Smooth muscle cell (in vitro differentiated cells): ENCODE data around the gene SLC10A7. TPM values are rescaled to one million over a fixed set of nuclear protein-coding genes. Genes with fewer than 3 reads are reported as not detected.

ENCODE experiments used
- DNase-seq: peaks from one replicate; lab custom pipeline; 2025; ENCODE audit not compliant: unreplicated experiment; lab: John Stamatoyannopoulos, UW
- H2AFZ ChIP-seq: fragments of 200-600 bp; sonication (generic); 2 replicates; pipeline ENCODE4 v1.6.0; 2016; ENCODE audit warnings: antibody characterized with exemption, low read depth, mild to moderate bottlenecking
- H3F3A ChIP-seq: fragments of 200-600 bp; sonication (generic); 2 replicates; pipeline ENCODE4 v1.6.0; 2017; ENCODE audit warnings: antibody characterized with exemption, low read depth
- H3K27ac ChIP-seq: fragments of 200-600 bp; sonication (generic); 2 replicates; pipeline ENCODE4 v1.5.1; 2016; ENCODE audit warnings: low read depth, mild to moderate bottlenecking
- H3K27me3 ChIP-seq: fragments of 200-600 bp; sonication (generic); 2 replicates; pipeline ENCODE4 v1.6.1; 2016; ENCODE audit warnings: low read depth, mild to moderate bottlenecking
- H3K36me3 ChIP-seq: fragments of 200-600 bp; sonication (generic); 2 replicates; pipeline ENCODE4 v1.5.1; 2016; ENCODE audit warnings: low read depth
- H3K4me1 ChIP-seq: fragments of 200-600 bp; sonication (generic); 2 replicates; pipeline ENCODE4 v1.5.1; 2016; ENCODE audit warnings: low read depth
- H3K4me2 ChIP-seq: fragments of 200-600 bp; sonication (generic); 2 replicates; pipeline ENCODE4 v1.6.0; 2016; ENCODE audit warnings: mild to moderate bottlenecking
- H3K4me3 ChIP-seq: fragments of 200-600 bp; sonication (generic); 2 replicates; pipeline ENCODE4 v1.5.1; 2016; ENCODE audit warnings: mild to moderate bottlenecking
- H3K79me2 ChIP-seq: fragments of 200-600 bp; sonication (generic); 2 replicates; pipeline ENCODE4 v1.6.0; 2016; ENCODE audit warnings: low read depth, mild to moderate bottlenecking
- H3K9ac ChIP-seq: fragments of 200-600 bp; sonication (generic); 2 replicates; pipeline ENCODE4 v1.6.0; 2016; ENCODE audit warnings: low read depth
- H3K9me3 ChIP-seq: fragments of 200-600 bp; sonication (generic); replicated peaks from 2 replicates; pipeline ENCODE4 v1.5.1; 2016; ENCODE audit warnings: low read depth
- H4K20me1 ChIP-seq: fragments of 200-600 bp; sonication (generic); 2 replicates; pipeline ENCODE4 v1.6.0; 2016; ENCODE audit warnings: low read depth
- WGBS: methylation state at CpG from one replicate; pipeline ENCODE4 v1.1.7; 2016; ENCODE audit warnings: low lambda C conversion rate; 5-methylcytosine and 5-hydroxymethylcytosine counted together
- polyA plus RNA-seq: library from polyadenylated mRNA; unstranded; fragments of >200 nt; fragmentation: Nextera tagmentation; extraction: Ambion mirVana; gene quantifications from 2 replicates; pipeline ENCODE4 v1.2.1, GENCODE V29; 2016
- total RNA-seq: library from RNA; depleted of rRNA; stranded (reverse); fragments of >200 nt; gene quantifications from 2 replicates; pipeline ENCODE4 v1.2.3, GENCODE V29; 2014
- TF ChIP-seq, protein P1 (sequence below): fragments of 200-600 bp; sonication (generic); IDR thresholded peaks from 2 replicates; pipeline ENCODE4 v1.5.1; 2017; ENCODE audit warnings: borderline replicate concordance, mild to moderate bottlenecking, antibody characterized with exemption; ENCODE audit not compliant: insufficient read depth, poor library complexity, severe bottlenecking

The SLC10A7 gene
- total and polyA plus RNA-seq, 2 experiments from 2014 or later: 10.3 to 24.8 TPM

DNA sequence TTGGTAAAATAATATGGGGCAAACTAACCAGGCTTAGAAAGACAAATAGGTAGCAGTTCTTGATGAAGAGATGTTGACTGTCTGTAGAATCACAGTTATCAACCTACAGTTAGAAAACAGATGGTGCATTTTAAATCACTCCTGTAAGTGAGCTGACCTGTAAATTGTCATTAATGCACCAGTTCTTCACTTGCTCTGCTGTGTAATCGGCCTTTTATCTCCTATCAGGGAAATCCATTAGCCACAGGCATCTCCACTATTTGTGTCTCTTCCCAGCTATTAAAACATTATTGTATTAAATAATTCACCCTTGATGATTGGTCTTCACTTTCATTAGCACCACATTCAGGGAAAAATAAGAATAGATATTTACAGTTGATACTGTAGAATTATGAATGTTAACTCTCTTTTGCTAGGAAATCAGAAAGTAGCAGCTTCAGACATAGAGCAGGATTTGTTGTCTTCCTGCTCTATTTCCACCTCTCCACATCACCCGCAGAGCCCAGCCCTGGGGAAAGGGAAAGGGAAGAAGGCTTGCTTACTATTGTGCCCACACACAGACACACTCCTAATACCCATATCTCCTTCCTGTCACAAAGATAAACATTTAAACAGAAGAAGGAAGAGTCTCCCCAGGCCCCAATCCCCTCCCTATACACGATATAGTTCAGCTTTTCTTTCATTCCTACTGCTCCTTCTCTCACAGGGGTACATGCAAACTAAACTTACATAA, 210.3 kb downstream of the SLC10A7 start:
- H3F3A ChIP-seq: no peaks in the 10 kb centered on the region
- no peak overlapping the region for H3K27ac ChIP-seq
- no peak overlapping the region for H3K4me2 ChIP-seq
- H3K36me3 ChIP-seq: no peaks in the 10 kb centered on the region
- no peak overlapping the region for H3K9ac ChIP-seq
- TF ChIP-seq, protein P1, sequence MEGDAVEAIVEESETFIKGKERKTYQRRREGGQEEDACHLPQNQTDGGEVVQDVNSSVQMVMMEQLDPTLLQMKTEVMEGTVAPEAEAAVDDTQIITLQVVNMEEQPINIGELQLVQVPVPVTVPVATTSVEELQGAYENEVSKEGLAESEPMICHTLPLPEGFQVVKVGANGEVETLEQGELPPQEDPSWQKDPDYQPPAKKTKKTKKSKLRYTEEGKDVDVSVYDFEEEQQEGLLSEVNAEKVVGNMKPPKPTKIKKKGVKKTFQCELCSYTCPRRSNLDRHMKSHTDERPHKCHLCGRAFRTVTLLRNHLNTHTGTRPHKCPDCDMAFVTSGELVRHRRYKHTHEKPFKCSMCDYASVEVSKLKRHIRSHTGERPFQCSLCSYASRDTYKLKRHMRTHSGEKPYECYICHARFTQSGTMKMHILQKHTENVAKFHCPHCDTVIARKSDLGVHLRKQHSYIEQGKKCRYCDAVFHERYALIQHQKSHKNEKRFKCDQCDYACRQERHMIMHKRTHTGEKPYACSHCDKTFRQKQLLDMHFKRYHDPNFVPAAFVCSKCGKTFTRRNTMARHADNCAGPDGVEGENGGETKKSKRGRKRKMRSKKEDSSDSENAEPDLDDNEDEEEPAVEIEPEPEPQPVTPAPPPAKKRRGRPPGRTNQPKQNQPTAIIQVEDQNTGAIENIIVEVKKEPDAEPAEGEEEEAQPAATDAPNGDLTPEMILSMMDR: no peak
- no peaks in the 10 kb centered on the region for H3K4me1 ChIP-seq
- no peak for DNase-seq
- no peaks in the 10 kb centered on the region for H3K27me3 ChIP-seq
- H4K20me1 ChIP-seq: no peaks in the 10 kb centered on the region
- no peak overlapping the region for H2AFZ ChIP-seq
- H3K9me3 ChIP-seq: no peaks in the 10 kb centered on the region
- 32% methylated on average over 3 of the region's 3 CpGs for WGBS
- no peak overlapping the region for H3K4me3 ChIP-seq
- no peaks in the 10 kb centered on the region for H3K79me2 ChIP-seq

DNA sequence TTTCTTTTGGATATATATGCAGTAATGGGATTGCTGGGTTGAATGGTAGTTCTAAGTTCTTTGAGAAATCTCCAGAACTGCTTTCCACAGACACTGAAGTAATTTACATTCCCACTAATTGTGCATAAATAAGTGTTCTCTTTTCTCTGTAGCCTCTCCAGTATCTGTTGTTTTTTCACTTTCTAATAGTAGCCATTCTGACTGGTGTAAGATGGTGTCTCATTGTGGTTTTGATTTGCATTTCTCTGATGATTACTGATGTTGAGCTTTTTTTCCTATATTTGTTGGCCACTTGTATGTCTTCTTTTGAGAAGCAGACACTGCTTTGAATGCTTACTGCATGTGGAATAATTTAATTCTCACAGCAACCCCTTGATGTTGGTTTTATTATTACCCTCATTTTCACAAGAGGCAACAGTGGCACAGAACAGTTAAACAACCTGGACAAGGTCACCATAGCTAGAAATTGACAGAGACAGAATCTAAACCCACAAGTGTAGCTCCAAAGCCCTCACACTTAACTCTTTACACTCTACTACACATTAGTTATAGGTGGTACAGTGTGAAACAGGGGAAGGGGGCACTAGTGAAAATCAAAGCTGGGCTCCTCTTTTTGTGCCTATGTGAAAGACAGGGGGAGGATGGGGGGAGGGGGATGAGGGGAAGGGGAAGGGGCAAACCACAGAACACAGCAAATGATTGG, 211.3 kb downstream of the SLC10A7 start:
- TF ChIP-seq, protein P1: no peak
- H3K4me3 ChIP-seq: no peak overlapping the region

DNA sequence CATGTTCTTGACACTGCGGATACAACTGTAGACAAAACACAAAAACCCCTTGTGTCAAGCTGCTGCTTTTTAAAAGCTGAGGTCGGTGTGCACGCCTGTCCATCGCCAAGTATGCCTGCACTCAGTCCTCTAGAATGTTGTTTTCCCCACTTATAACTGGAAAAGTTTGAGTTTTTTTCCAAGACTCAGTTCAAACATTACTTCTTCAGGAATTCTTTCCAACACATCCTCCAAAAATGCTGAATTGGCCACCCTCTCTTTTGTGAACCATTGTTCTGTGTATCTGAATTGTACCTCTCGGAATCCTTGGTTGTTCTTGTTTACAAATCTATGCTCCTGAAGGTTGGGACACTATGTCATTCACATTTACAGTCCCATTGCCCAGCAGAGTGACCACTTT, 212.8 kb downstream of the SLC10A7 start:
- no peak overlapping the region for H3K9ac ChIP-seq
- no peak overlapping the region for H3K4me2 ChIP-seq
- H3K27me3 ChIP-seq: no peaks in the 10 kb centered on the region
- no peaks in the 10 kb centered on the region for H3K4me1 ChIP-seq
- H2AFZ ChIP-seq: no peak overlapping the region
- H3K4me3 ChIP-seq: no peak overlapping the region
- H3K27ac ChIP-seq: no peak overlapping the region
- no peaks in the 10 kb centered on the region for H3K79me2 ChIP-seq
- no peaks in the 10 kb centered on the region for H3K9me3 ChIP-seq
- no peaks in the 10 kb centered on the region for H3F3A ChIP-seq
- WGBS: 90% methylated on average over 5 of the region's 5 CpGs
- H3K36me3 ChIP-seq: no peaks in the 10 kb centered on the region
- no peak for DNase-seq
- no peaks in the 10 kb centered on the region for H4K20me1 ChIP-seq
- TF ChIP-seq, protein P1: no peak

More for the DNA sequence above, 211.3 kb downstream of the SLC10A7 start:
- no peaks in the 10 kb centered on the region for H3K4me1 ChIP-seq
- no peak overlapping the region for H3K27ac ChIP-seq
- no peaks in the 10 kb centered on the region for H3K27me3 ChIP-seq
- H2AFZ ChIP-seq: no peak overlapping the region
- H3K4me2 ChIP-seq: no peak overlapping the region
- no peaks in the 10 kb centered on the region for H3K79me2 ChIP-seq
- no peaks in the 10 kb centered on the region for H3K36me3 ChIP-seq
- no peaks in the 10 kb centered on the region for H3K9me3 ChIP-seq
- no peak overlapping the region for H3K9ac ChIP-seq
- no peak for DNase-seq
- no peaks in the 10 kb centered on the region for H3F3A ChIP-seq
- H4K20me1 ChIP-seq: no peaks in the 10 kb centered on the region
